Loucy (cell line): ENCODE data around the gene PTPRN2.
"Not testable (repeated sequence)": the region's sequence is repeated elsewhere in the genome, so short reads cannot be mapped to it uniquely, and the experiment has no call there.

ENCODE experiments used
- H2AFZ ChIP-seq: fragments of 200-600 bp; sonication (generic); 2 replicates; pipeline ENCODE4 v1.6.0; 2016; ENCODE audit warnings: antibody characterized with exemption, mild to moderate bottlenecking, low read length, moderate library complexity
- H3F3A ChIP-seq: fragments of 200-600 bp; 2 replicates; pipeline ENCODE4 v1.6.0; 2016; ENCODE audit warnings: antibody characterized with exemption, low read depth, mild to moderate bottlenecking
- H3K27me3 ChIP-seq: fragments of 200-600 bp; sonication (generic); 2 replicates; pipeline ENCODE4 v1.6.1; 2014; ENCODE audit warnings: low read length, mild to moderate bottlenecking; ENCODE audit not compliant: insufficient read depth, poor library complexity, severe bottlenecking
- H3K36me3 ChIP-seq: fragments of 200-600 bp; sonication (generic); 2 replicates; pipeline ENCODE4 v1.6.1; 2016; ENCODE audit warnings: low read length; ENCODE audit not compliant: insufficient read depth
- H3K4me1 ChIP-seq: fragments of 200-600 bp; sonication (generic); 2 replicates; pipeline ENCODE4 v1.5.1; 2014; ENCODE audit warnings: low read length, mild to moderate bottlenecking; ENCODE audit not compliant: insufficient read depth, poor library complexity, severe bottlenecking
- H3K4me2 ChIP-seq: fragments of 200-600 bp; sonication (generic); 2 replicates; pipeline ENCODE4 v1.6.0; 2014; ENCODE audit warnings: antibody characterized with exemption, low read length, low read depth, mild to moderate bottlenecking; ENCODE audit not compliant: poor library complexity, severe bottlenecking
- H3K4me3 ChIP-seq: fragments of 200-600 bp; sonication (generic); 2 replicates; pipeline ENCODE4 v1.5.1; 2014; ENCODE audit warnings: low read length, mild to moderate bottlenecking, mixed read lengths; ENCODE audit not compliant: poor library complexity, severe bottlenecking
- H3K79me2 ChIP-seq: fragments of 200-600 bp; sonication (generic); 2 replicates; pipeline ENCODE4 v1.6.1; 2014; ENCODE audit warnings: low read length; ENCODE audit not compliant: insufficient read depth
- H3K9ac ChIP-seq: fragments of 200-600 bp; sonication (generic); 2 replicates; pipeline ENCODE4 v1.6.0; 2014; ENCODE audit warnings: mild to moderate bottlenecking, low read depth, low read length, moderate library complexity; ENCODE audit not compliant: poor library complexity, severe bottlenecking
- H3K9me2 ChIP-seq: fragments of 200-600 bp; sonication (generic); replicated peaks from 2 replicates; pipeline ENCODE4 v1.6.1; 2016; ENCODE audit warnings: low read depth, low read length, mixed read lengths
- H3K9me3 ChIP-seq: fragments of 200-600 bp; sonication (generic); 2 replicates; pipeline ENCODE4 v1.6.1; 2014; ENCODE audit warnings: mild to moderate bottlenecking, antibody characterized with exemption, low read length, low read depth; ENCODE audit not compliant: insufficient read depth
- H4K20me1 ChIP-seq: fragments of 200-600 bp; sonication (generic); 2 replicates; pipeline ENCODE4 v1.6.0; 2014; ENCODE audit warnings: antibody characterized with exemption, low read length, mild to moderate bottlenecking; ENCODE audit not compliant: insufficient read depth, poor library complexity, severe bottlenecking
- EZH2phosphoT487 ChIP-seq: fragments of 200-600 bp; IDR thresholded peaks from 2 replicates; pipeline ENCODE4 v1.6.1; 2018; ENCODE audit warnings: antibody characterized with exemption, mild to moderate bottlenecking, moderate library complexity, borderline replicate concordance
- TF ChIP-seq, protein P1 (sequence below): fragments of 200-600 bp; sonication (generic); conservative IDR thresholded peaks from 2 replicates; pipeline ENCODE4 v1.5.1; 2014; ENCODE audit warnings: mild to moderate bottlenecking, antibody characterized with exemption, low read length

PTPRN2 gene

GRCh38 chr7:157936976-157937375 lies 650.6 kb downstream of the PTPRN2 start:
- Histone ChIP-seq H3K9me3 (peaks cover 17% of the 10 kb centered on the region; the same call in 1 of the 2 replicates), H3K4me3 (no peak overlapping the region), H3K27me3 (no peaks in the 10 kb centered on the region), H3K9me2 (no peaks in the 10 kb centered on the region), H3K9ac (no peak overlapping the region), H3K4me1 (no peaks in the 10 kb centered on the region), H3K4me2 (no peak overlapping the region), H2AFZ (no peak overlapping the region), H3F3A (no peaks in the 10 kb centered on the region), H4K20me1 (no peaks in the 10 kb centered on the region), H3K36me3 (no peaks in the 10 kb centered on the region), H3K79me2 (no peaks in the 10 kb centered on the region)
- no peak for TF ChIP-seq EZH2phosphoT487
- TF ChIP-seq, protein P1, sequence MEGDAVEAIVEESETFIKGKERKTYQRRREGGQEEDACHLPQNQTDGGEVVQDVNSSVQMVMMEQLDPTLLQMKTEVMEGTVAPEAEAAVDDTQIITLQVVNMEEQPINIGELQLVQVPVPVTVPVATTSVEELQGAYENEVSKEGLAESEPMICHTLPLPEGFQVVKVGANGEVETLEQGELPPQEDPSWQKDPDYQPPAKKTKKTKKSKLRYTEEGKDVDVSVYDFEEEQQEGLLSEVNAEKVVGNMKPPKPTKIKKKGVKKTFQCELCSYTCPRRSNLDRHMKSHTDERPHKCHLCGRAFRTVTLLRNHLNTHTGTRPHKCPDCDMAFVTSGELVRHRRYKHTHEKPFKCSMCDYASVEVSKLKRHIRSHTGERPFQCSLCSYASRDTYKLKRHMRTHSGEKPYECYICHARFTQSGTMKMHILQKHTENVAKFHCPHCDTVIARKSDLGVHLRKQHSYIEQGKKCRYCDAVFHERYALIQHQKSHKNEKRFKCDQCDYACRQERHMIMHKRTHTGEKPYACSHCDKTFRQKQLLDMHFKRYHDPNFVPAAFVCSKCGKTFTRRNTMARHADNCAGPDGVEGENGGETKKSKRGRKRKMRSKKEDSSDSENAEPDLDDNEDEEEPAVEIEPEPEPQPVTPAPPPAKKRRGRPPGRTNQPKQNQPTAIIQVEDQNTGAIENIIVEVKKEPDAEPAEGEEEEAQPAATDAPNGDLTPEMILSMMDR = no peak

- peaks cover 18% of the 10 kb centered on the region; the same call in 1 of the 2 replicates for H3K9me3 ChIP-seq
- H3K36me3 ChIP-seq, H3K9me2 ChIP-seq: not testable (repeated sequence)
Measured at GRCh38 chr7:157935721-157936120, 651.9 kb downstream of the PTPRN2 start.

DNA sequence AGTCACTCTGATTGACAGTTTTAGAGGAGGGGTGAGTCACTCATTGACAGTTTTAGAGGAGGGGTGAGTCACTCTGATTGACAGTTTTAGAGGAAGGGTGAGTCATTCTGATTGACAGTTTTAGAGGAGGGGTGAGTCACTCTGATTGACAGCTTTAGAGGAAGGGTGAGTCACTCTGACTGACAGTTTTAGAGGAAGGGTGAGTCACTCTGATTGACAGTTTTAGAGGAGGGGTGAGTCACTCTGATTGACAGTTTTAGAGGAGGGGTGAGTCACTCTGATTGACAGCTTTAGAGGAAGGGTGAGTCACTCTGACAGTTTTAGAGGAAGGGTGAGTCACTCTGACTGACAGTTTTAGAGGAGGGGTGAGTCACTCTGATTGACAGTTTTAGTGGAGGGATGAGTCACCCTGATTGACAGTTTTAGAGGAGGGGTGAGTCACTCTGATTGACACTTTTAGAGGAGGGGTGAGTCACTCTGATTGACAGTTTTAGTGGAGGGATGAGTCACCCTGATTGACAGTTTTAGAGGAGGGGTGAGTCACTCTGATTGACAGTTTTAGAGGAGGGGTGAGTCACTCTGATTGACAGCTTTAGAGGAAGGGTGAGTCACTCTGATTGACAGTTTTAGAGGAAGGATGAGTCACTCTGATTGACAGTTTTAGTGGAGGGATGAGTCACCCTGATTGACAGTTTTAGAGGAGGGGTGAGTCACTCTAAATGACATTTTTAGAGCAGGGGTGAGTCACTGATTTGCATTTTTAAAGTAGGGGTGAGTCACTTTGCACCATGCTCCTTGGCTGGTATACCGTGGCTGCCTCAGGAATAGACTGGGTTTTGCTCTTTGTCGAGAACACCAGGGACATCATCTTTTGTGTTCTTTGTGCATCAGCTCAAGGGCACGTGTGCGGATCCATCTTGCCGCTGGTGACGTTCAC lies 654.1 kb downstream of the PTPRN2 start:
- H3K36me3 ChIP-seq, H3K9me2 ChIP-seq, H3K4me3 ChIP-seq, H3K79me2 ChIP-seq, H4K20me1 ChIP-seq, H3K9ac ChIP-seq, H2AFZ ChIP-seq, H3F3A ChIP-seq, H3K4me1 ChIP-seq, H3K27me3 ChIP-seq, H3K4me2 ChIP-seq: not testable (repeated sequence)
- H3K9me3 ChIP-seq = peaks cover 18% of the 10 kb centered on the region; the same call in 1 of the 2 replicates

More at GRCh38 chr7:157935721-157936120, 651.9 kb downstream of the PTPRN2 start:
- H3K4me2 ChIP-seq, H3K27me3 ChIP-seq, H3K79me2 ChIP-seq, H3K4me1 ChIP-seq, H4K20me1 ChIP-seq, H3K9ac ChIP-seq, H2AFZ ChIP-seq, H3F3A ChIP-seq, H3K4me3 ChIP-seq: not testable (repeated sequence)

GRCh38 chr7:157932498-157933218 lies 655.0 kb downstream of the PTPRN2 start:
- Histone ChIP-seq H3F3A (no peaks in the 10 kb centered on the region), H3K79me2 (no peaks in the 10 kb centered on the region), H3K4me3 (no peak overlapping the region), H3K9ac (no peak overlapping the region), H3K4me2 (no peak overlapping the region), H3K9me3 (peaks cover 13% of the 10 kb centered on the region; the same call in 1 of the 2 replicates), H2AFZ (no peak overlapping the region), H3K27me3 (no peaks in the 10 kb centered on the region), H3K9me2 (no peaks in the 10 kb centered on the region), H4K20me1 (no peaks in the 10 kb centered on the region), H3K36me3 (no peaks in the 10 kb centered on the region), H3K4me1 (no peaks in the 10 kb centered on the region)
- TF ChIP-seq EZH2phosphoT487 = no peak
- TF ChIP-seq, protein P1 = no peak
